H1 (cell line): ENCODE results near the gene NCKAP1.

ENCODE experiments used
- CTCF ChIP-seq, 3 experiments: IDR thresholded peaks; 1 replicate in 2 of 3; 2 replicates in 1 of 3; pipeline versions ENCODE4 v1.5.1 to v1.6.1; 2011; ENCODE audit warnings: low read length in 3 of 3, mild to moderate bottlenecking in 3 of 3, inconsistent platforms in 2 of 3, low read depth in 1 of 3, moderate library complexity in 1 of 3; ENCODE audit not compliant: insufficient read depth in 1 of 3; ENCODE audit errors: control extremely low read depth in 1 of 3
- EZH2 ChIP-seq: fragments of 200-600 bp; sonication (generic); IDR thresholded peaks from 2 replicates; pipeline ENCODE4 v1.7.1; 2012; ENCODE audit warnings: low read depth, mild to moderate bottlenecking, moderate library complexity, low read length, inconsistent platforms; ENCODE audit not compliant: severe bottlenecking
- GABPA ChIP-seq: IDR thresholded peaks from 2 replicates; pipeline ENCODE4 v1.6.1; 2011; ENCODE audit warnings: mild to moderate bottlenecking, low read length, moderate library complexity, borderline replicate concordance; ENCODE audit not compliant: insufficient read depth
- JUN ChIP-seq: IDR thresholded peaks from 2 replicates; pipeline ENCODE4 v1.6.1; 2011; ENCODE audit warnings: low read depth, mild to moderate bottlenecking, improper control_type of control experiment, low read length
- MAX ChIP-seq: IDR thresholded peaks from 2 replicates; pipeline ENCODE4 v1.6.1; 2012; ENCODE audit warnings: inconsistent platforms
- NRF1 ChIP-seq: IDR thresholded peaks from 2 replicates; pipeline ENCODE4 v1.6.1; 2011; ENCODE audit warnings: mild to moderate bottlenecking, low read depth, low read length, improper control_type of control experiment
- POLR2AphosphoS5 ChIP-seq: IDR thresholded peaks from 2 replicates; pipeline ENCODE4 v1.6.1; 2011; ENCODE audit warnings: low read depth, low read length
- RNF2 ChIP-seq: fragments of 200-900, 300-1000 bp; sonication (generic); IDR thresholded peaks from 2 replicates; pipeline ENCODE4 v1.7.1; 2016; ENCODE audit warnings: borderline replicate concordance, low read depth, mild to moderate bottlenecking, antibody characterized with exemption, low read length; ENCODE audit not compliant: poor library complexity, severe bottlenecking; ENCODE audit errors: missing control alignments
- SIRT6 ChIP-seq: IDR thresholded peaks from one replicate; pipeline ENCODE4 v1.7.1; 2012; ENCODE audit warnings: low read length, inconsistent platforms
- ZNF274 ChIP-seq: IDR thresholded peaks from 2 replicates; pipeline ENCODE4 v1.7.0; 2012; ENCODE audit warnings: low read length, borderline replicate concordance; ENCODE audit errors: extremely low read depth

GRCh38 chr2:182916417-182916816 is 121.8 kb downstream of the NCKAP1 start:
- no peak for TF ChIP-seq ZNF274
- no peak for TF ChIP-seq GABPA
- no peak for TF ChIP-seq CTCF (IDR thresholded peaks at IDR 0.05; ENCODE audit: control extremely low read depth in 1 of 3, insufficient read depth in 1 of 3, low read depth in 1 of 3, low read length in 3 of 3)
- no peak for TF ChIP-seq SIRT6
- TF ChIP-seq RNF2, result no peak
- TF ChIP-seq MAX, result no peak
- no peak for TF ChIP-seq NRF1
- no peak for TF ChIP-seq POLR2AphosphoS5
- TF ChIP-seq JUN, result no peak
- no peak for TF ChIP-seq EZH2
